Stimulated activated CD4-positive, alpha-beta T cell treated with anti-CD3 and anti-CD28 coated beads, Interleukin-12 subunit alpha, Interleukin-12 subunit beta, amount 100 ng/mL, for 48 hours (primary cell): ENCODE data around the gene KCNT1.

ENCODE experiments used
- DNase-seq, 3 donors: peaks; one replicate each; pipeline ENCODE4 v3.0.0-alpha.2; 2020; ENCODE audit warnings: low read depth in 2 of 3, low spot score in 1 of 3

KCNT1 gene

DNA sequence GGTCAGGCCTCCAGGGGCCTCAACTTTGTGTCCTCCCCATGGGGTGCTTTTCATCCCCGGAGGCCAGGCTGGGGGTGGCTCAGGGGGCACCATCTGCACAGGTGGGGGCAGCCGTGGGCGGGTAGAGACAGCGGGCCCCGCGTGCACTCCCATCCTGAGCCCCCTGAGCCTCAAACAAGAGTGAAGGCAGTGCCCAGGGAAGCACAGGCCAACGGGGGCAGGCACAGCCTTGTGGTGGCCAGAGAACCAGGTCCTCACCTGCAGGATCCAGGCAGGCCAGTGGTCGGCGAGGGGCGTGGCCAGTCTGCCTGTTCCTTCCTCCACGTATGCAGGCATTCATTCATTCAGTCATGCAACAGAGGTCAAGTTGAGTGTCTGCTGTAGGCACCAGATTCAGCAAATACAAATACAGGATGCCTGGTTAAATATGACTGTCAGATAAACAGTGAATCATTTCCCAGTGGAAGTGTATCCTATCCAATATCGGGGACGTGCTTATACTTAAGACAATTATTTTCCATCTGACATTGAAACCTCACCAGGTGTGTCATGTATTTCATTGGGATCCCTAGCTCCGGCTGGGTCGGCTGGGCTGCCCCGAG is 22.3 kb downstream of the KCNT1 start:
- no peak for DNase-seq

DNA sequence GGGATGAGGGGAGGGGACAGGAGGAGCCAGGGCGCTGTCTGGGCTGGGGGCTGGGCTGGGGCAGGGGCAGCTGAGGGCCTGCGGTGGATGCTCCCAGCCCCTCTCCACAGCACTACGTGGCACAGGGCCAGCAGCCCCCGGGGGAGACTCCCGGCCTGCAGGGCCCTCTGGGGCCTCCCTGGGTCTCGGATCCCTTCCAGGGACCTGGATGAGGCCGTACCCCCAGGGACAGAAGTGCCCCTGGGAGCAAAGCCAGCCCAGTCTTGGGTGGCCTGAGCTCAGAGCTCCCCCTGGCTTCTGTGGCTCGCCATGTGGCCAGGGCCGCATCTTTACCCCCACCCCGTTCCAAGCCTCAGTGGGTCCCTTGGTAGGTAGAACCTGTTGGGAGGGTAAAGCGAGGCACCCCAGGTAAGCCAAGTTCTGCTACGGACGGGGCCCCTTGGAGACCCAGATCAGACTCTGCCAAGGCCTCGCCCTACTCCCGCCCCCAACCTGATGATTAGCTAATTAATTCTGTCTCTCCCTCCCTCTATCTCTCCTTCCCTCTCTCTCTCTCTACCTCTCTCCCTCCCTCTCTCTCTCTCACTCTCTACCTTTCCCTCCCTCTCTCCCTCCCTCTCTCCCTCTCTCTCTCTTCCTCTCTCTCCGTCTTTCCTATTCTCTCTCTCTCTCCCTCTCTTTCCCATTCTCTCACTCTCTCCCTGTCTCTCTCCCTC is 24.3 kb downstream of the KCNT1 start:
- no peak for DNase-seq

DNA sequence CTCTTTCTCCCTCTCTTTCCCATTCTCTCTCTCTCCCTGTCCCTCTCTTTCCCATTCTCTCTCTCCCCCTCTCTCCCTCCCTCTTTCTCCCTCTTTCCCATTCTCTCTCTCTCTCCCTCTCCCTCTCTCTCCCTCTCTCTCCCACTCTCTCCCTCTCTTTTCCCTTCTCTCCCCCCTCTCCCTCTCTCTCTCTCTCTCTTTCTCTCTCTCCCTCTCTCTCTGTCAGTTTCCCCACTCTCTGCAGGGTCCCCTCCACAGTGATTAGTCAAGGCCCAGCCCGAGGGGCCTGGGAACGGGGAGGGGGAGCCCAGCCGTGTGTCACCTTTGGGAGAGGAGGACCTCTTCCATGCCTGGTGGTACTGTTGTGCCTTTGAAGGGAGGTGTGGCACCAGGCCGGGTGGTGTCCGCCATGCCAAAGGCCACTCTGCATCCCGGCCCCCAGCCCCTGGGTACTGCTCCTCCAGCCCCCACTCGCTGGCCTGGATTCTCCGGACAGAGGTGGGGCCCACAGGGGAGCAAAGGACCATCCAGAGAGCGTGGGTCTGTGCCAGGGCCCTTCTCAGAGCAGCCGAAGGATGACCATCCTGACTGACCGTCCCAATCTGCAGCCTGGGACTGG is 25.4 kb downstream of the KCNT1 start:
- DNase-seq = no peak

- no peak for DNase-seq
Measured at GRCh38 chr9:135728436-135729110, 26.6 kb downstream of the KCNT1 start.

GRCh38 chr9:135729480-135729879 is 27.5 kb downstream of the KCNT1 start:
- no peak for DNase-seq

- DNase-seq = no peak
Measured at GRCh38 chr9:135731454-135731853, 29.5 kb downstream of the KCNT1 start.

DNA sequence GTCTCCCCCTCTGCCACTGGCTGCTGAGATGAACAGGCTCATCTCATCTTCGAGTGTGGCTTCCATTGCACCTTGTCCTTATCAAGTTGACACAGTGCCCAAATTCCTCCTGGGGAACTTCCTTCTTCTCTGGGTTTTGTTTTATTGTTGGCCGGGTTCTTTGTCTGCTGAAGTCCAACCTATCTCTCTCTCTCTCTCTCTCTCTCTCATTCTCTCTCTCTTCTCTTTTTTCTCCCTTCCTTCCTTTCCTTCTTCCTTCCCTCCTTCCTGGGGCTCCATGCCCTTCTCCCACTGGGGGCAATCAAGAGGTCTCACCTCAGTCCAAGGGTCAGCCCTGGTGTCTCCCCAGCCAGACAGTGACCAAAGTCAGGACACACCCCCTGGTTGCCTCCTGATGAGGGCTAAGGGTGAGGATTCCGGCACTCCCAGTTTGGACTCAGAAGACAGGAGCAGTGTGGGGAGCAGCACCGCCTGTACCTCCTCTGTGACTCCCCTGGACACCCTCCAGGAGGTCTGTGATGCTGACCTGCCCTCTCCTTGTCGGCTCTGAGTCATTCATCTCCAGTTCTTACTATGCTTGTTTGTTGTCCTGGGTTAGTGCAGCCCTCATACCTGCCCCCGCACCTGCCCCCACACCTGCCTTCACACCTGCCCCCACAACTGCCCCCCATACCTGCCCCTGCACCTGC is 30.7 kb downstream of the KCNT1 start:
- DNase-seq = no peak

- no peak for DNase-seq
Measured at GRCh38 chr9:135734616-135735144, 32.7 kb downstream of the KCNT1 start.

- DNase-seq = no peak
Measured at GRCh38 chr9:135736272-135736978, 34.4 kb downstream of the KCNT1 start.

GRCh38 chr9:135736979-135737839 is 35.2 kb downstream of the KCNT1 start:
- no peak for DNase-seq

GRCh38 chr9:135737840-135738521 is 36.0 kb downstream of the KCNT1 start:
- no peak for DNase-seq

DNA sequence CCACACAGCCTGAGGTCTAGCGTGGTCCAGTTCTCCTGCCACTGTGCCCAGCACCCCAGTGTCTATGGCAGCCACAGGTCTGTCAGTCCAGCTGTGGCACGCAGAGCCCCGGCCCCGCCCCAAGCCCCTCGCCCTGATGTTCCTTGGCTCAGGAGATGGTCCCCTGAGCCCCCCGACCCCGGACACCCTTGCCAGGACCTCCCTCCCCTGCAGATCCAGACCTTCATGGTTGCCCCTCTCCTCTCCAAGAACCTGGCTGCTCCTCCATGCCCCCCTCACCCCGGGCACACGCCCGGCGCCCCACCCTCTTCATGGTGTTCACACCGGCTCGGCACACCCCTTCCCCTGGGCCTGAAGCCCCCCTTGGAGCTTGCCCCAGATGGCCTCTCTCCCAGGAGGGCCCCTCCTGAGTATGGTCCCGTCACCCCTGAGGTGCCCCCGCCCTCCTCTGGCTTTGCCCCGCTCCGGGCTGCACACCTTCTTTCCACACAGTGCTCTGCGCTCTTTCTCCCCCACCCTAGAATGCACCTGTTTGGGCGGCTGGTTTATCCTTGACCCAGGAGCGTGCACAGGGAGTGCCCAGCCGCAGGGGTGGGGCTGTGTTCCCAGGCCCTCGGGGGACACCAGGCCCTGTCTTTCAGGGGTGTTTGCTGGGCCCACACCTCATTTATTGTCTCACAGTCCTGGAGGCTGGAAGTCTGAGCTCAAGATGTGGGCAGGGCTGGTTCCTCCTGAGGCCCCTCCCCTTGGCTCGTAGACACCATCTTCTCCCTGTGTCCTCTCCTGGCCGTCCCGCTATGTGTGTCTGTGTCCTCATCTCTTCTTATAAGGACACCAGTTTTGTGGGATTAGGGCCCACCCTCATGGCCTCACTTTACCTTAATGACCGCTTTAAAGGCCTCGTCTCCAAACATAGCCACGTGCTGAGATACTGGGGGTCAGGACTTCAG is 37.6 kb downstream of the KCNT1 start:
- DNase-seq = no peak

DNA sequence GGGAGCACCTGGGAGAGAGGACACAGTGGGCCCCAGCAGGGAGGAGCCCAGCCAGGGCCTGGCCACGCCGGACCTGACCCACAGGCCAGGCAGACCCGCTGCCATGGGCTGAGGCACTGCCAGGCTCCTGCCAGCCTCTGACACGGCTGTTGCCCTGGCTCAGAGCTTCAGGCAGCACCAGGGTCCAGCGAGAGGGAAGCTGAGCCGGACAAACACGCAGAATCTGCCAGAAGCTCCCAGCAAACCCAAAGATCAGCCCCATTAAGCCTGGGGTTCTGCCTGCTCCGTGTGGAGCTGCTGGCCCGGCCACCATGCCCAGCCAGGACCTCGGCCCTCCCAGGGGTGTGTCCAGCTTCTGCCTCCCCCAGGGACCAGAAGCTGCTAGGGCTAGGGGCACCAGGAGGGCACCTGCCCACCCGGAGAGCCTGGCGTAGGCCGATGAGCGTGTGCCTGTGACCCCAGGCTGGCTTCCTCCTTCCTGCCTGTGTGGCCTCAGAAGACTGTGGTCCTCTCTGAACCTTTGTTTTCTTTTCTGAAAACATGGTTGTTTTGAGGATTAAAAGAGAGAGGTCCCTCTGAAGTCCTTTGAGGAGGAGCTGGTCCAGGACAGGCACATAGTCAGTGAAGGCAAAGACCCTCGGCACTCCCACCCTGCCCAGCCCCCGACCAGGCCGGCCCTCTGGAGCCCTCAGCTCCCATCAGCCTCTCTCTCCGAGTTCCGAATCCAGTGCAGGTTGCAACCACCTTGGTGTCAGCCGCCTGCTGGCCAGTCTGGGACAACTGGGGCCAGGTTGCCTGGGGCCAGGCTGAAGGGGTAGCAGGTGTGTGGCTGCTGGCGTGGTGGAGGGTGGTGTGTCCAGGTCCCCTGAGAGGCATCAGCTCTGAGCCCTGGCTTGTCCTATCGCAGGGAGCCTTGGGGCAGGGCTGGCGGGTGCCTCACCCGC is 39.6 kb downstream of the KCNT1 start:
- DNase-seq = no peak

- no peak for DNase-seq
Measured at GRCh38 chr9:135743021-135743420, 41.0 kb downstream of the KCNT1 start.

DNA sequence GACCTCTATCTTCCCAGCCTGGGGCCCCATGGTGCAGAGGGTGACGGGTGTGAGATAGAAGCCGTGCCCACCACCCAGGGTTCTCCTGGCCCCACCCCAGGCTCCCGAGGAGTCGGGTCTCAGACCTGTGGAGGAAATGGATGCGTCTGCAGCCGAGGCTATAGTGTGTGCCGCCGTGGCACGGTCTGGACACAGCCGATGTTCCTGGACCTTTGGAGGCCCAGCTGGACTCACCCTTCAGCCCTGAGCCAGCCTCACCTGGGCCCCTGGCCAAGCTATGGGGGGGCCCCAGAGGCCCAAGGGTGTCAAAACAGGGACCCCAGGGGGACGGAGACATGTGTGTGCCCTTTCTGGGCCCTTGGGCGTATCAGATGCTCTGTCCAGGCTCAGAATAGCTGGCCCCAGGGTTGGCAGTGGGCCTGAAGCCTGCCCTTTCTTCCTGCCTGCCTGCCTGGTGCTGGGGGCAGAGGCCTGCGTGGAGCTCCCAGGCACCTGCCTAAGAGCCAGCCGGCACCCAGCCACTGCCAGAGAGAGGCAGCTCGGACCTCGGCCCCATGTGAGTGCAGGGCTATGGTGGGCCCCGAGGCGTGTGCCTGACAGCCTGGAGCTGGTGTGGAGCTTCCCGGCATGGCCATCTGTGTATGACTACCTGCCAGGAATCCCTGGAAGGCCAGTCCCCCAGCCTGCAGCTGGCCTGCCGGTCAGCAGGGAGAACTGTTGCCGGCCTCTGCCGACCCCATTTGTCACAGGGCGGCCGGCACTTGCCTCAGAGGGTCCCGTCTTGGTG is 41.8 kb downstream of the KCNT1 start:
- DNase-seq = no peak
